Neural cell (in vitro differentiated cells): ENCODE measurements around the gene AJUBA.

Source experiments
- CTCF ChIP-seq: fragments of 450-650 bp; IDR thresholded peaks from 2 replicates; pipeline ENCODE4 v1.5.1; 2014; ENCODE audit warnings: antibody characterized with exemption, mild to moderate bottlenecking, moderate library complexity; ENCODE audit not compliant: poor library complexity, severe bottlenecking
- EZH2 ChIP-seq: fragments of 200-600, 300-800 bp; shearing (Covaris generic), sonication (generic); IDR thresholded peaks from 2 replicates; pipeline ENCODE4 v1.6.1; 2014; ENCODE audit warnings: antibody characterized with exemption, low read length, borderline replicate concordance, mild to moderate bottlenecking; ENCODE audit not compliant: insufficient read depth, poor library complexity, severe bottlenecking
- TAF1 ChIP-seq: IDR thresholded peaks from 2 replicates; pipeline ENCODE4 v1.6.1; 2012; ENCODE audit warnings: low read depth

- TF ChIP-seq EZH2 = no peak
- peak; percentile 45 for TF ChIP-seq CTCF
- TF ChIP-seq TAF1 = peak; percentile 30
Observed at GRCh38 chr14:22929104-22929960, 53.0 kb downstream of the AJUBA start, which contains the start of gene PRMT5.
